CD4-positive, alpha-beta T cell (primary cell): ENCODE results near the gene CACNB2. TPM values are rescaled to one million over a fixed set of nuclear protein-coding genes. Genes with fewer than 3 reads are reported as not detected.

ENCODE experiments used
- ATAC-seq: fragments of 200-7000 bp; cut with Tn5 transposase; one replicate; pipeline ENCODE4 v1.10.0; 2022; ENCODE audit warnings: mild to moderate bottlenecking; ENCODE audit not compliant: poor library complexity
- CTCF ChIA-PET: fragments of 350-600 bp; sonication (Branson Sonifier 250); formaldehyde crosslinking; loops from one replicate; lab custom pipeline; 2021; ENCODE audit warnings: antibody characterized with exemption, inconsistent platforms; lab: Charles Lee
- POLR2A ChIA-PET: fragments of 350-600 bp; sonication (Branson Sonifier 250); formaldehyde crosslinking; loops from one replicate; lab custom pipeline; 2021; ENCODE audit warnings: antibody characterized with exemption, inconsistent platforms; lab: Charles Lee
- DNase-seq, 14 experiments: peaks; one replicate each; pipeline ENCODE4 v3.0.0-alpha.2; 2013 to 2020; ENCODE audit warnings: mixed read lengths in 2 of 14
- H3K27ac ChIP-seq, 2 donors: one replicate each; pipeline versions ENCODE4 v1.5.1 to v1.7.0; 2013; ENCODE audit warnings: low read length in 2 of 2, low read depth in 1 of 2, mild to moderate bottlenecking in 1 of 2
- H3K27me3 ChIP-seq, 2 experiments: 1 replicate in 1 of 2; 2 replicates in 1 of 2; pipeline versions ENCODE4 v1.6.1 to v1.7.0; 2013; ENCODE audit warnings: low read length in 2 of 2, control low read depth in 1 of 2, mild to moderate bottlenecking in 1 of 2, moderate library complexity in 1 of 2; ENCODE audit not compliant: insufficient read depth in 2 of 2, control insufficient read depth in 1 of 2
- H3K36me3 ChIP-seq: one replicate; pipeline ENCODE4 v1.6.1; 2013; ENCODE audit warnings: low read length, control low read depth; ENCODE audit not compliant: insufficient read depth
- H3K4me1 ChIP-seq: one replicate; pipeline ENCODE4 v1.6.1; 2013; ENCODE audit warnings: low read length, control low read depth; ENCODE audit not compliant: insufficient read depth
- H3K4me3 ChIP-seq: one replicate; pipeline ENCODE4 v1.5.1; 2013; ENCODE audit warnings: mild to moderate bottlenecking, low read length, moderate library complexity
- H3K9me3 ChIP-seq, 2 experiments: 1 replicate in 1 of 2; 2 replicates in 1 of 2; pipeline versions ENCODE4 v1.6.1 to v1.7.0; 2013; ENCODE audit warnings: low read length in 2 of 2, mild to moderate bottlenecking in 2 of 2, control low read depth in 1 of 2, moderate library complexity in 1 of 2; ENCODE audit not compliant: control insufficient read depth in 1 of 2, insufficient read depth in 1 of 2
- H3K27ac Mint-ChIP-seq: one replicate; pipeline ENCODE4 v1.8.0; 2020; ENCODE audit warnings: mixed read lengths
- H3K27me3 Mint-ChIP-seq: one replicate; pipeline ENCODE4 v1.8.0; 2021; ENCODE audit warnings: mixed read lengths
- H3K36me3 Mint-ChIP-seq: one replicate; pipeline ENCODE4 v1.8.0; 2021; ENCODE audit warnings: low read depth, mixed read lengths
- H3K4me1 Mint-ChIP-seq: one replicate; pipeline ENCODE4 v1.8.0; 2021; ENCODE audit warnings: low read depth, mixed read lengths
- H3K4me3 Mint-ChIP-seq: one replicate; pipeline ENCODE4 v1.8.0; 2020; ENCODE audit warnings: mild to moderate bottlenecking, mixed read lengths
- H3K9me3 Mint-ChIP-seq: one replicate; pipeline ENCODE4 v1.8.0; 2020; ENCODE audit warnings: mixed read lengths
- intact Hi-C, 2 experiments: fragments of 100-400 bp; cut with DNase I in 1 of 2; cut with micrococcal nuclease in 1 of 2; formaldehyde crosslinking; loops; one replicate each; pipeline versions ENCODE4 v1.15.1 to v1.9.0; 2023 to 2025; cut with DNase I, micrococcal nuclease
- total RNA-seq, 174 experiments: library from RNA in 2 of 174; stranded (reverse) in 2 of 174; gene quantifications; one replicate each; pipeline ENCODE4 v1.2.3 and lab custom pipeline; 2021 to 2026
- TF ChIP-seq, protein P1 (sequence below): fragments of 200-600 bp; IDR thresholded peaks from one replicate; pipeline ENCODE4 v1.8.0; 2022; ENCODE audit warnings: antibody characterized with exemption, mild to moderate bottlenecking

CACNB2 gene
- total RNA-seq, 2 experiments from 2014 or later = 0.34 TPM; not detected in 1

GRCh38 chr10:18122753-18123152 lies 17.5 kb upstream of the CACNB2 start:
- H3K36me3 Mint-ChIP-seq = no peaks in the 10 kb centered on the region
- H3K4me3 Mint-ChIP-seq = no peak overlapping the region
- ChIA-PET POLR2A (no interaction called here), CTCF (no interaction called here)
- Histone ChIP-seq H3K9me3 (peaks cover 0 to 5% of the 10 kb centered on the region in 2 experiments), H3K36me3 (no peaks in the 10 kb centered on the region), H3K27ac (no peak overlapping the region), H3K27me3 (no peaks in the 10 kb centered on the region), H3K4me3 (no peak overlapping the region), H3K4me1 (no peaks in the 10 kb centered on the region)
- H3K4me1 Mint-ChIP-seq = no peaks in the 10 kb centered on the region
- TF ChIP-seq, protein P1, sequence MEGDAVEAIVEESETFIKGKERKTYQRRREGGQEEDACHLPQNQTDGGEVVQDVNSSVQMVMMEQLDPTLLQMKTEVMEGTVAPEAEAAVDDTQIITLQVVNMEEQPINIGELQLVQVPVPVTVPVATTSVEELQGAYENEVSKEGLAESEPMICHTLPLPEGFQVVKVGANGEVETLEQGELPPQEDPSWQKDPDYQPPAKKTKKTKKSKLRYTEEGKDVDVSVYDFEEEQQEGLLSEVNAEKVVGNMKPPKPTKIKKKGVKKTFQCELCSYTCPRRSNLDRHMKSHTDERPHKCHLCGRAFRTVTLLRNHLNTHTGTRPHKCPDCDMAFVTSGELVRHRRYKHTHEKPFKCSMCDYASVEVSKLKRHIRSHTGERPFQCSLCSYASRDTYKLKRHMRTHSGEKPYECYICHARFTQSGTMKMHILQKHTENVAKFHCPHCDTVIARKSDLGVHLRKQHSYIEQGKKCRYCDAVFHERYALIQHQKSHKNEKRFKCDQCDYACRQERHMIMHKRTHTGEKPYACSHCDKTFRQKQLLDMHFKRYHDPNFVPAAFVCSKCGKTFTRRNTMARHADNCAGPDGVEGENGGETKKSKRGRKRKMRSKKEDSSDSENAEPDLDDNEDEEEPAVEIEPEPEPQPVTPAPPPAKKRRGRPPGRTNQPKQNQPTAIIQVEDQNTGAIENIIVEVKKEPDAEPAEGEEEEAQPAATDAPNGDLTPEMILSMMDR = no peak
- ATAC-seq (no peak), DNase-seq (no peak)
- no peaks in the 10 kb centered on the region for H3K27me3 Mint-ChIP-seq
- intact Hi-C loops = no loop called here
- H3K9me3 Mint-ChIP-seq = no peaks in the 10 kb centered on the region
- no peak overlapping the region for H3K27ac Mint-ChIP-seq

DNA sequence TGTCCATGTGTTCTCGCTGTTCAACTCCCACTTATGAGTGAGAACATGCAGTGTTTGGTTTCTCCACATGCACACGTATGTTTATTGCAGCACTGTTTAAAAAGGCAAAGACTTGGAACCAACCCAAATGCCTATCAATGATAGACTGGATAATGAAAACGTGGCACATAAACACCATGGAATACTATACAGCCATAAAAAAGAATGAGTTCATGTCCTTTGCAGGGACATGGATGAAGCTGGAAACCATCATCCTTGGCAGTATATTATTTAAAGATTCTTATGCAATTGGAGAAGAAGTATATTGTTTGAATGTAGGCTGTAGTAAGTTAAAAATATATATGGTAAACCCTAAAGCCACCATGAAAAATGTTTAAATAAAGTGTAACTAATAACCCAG lies 7.2 kb upstream of the CACNB2 start:
- H3K36me3 Mint-ChIP-seq = no peaks in the 10 kb centered on the region
- no peaks in the 10 kb centered on the region for H3K9me3 Mint-ChIP-seq
- Histone ChIP-seq H3K4me1 (no peaks in the 10 kb centered on the region), H3K27me3 (peaks cover under 1% of the 10 kb centered on the region in 2 experiments), H3K9me3 (peaks cover 0 to 2% of the 10 kb centered on the region in 2 experiments), H3K27ac (no peak overlapping the region), H3K4me3 (no peak overlapping the region), H3K36me3 (no peaks in the 10 kb centered on the region)
- ChIA-PET POLR2A (no interaction called here), CTCF (no interaction called here)
- H3K27me3 Mint-ChIP-seq = peaks cover 22% of the 10 kb centered on the region
- TF ChIP-seq, protein P1 = no peak
- intact Hi-C loops = no loop called here
- no peak overlapping the region for H3K27ac Mint-ChIP-seq
- H3K4me3 Mint-ChIP-seq = no peak overlapping the region
- no peaks in the 10 kb centered on the region for H3K4me1 Mint-ChIP-seq
- ATAC-seq = no peak
- DNase-seq = no peak

DNA sequence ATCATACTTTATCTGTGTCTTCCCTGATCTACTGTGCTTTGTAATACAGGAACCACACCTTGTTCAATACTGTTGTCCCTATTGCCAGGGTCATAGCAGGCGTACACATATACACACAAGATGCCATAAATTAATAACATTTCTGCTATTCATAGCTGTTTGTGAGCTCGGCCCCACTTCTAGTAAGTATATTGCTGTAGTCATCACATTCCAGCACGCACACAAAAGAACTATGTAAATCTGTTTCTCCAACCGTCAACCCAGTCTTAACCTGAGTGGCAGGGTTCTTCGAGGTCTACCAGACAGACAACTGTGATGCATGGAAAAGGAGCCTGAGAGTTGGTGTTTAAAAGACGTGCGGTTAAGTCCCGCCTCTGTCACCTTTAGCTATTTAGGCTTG lies 5.7 kb upstream of the CACNB2 start:
- no peak for ATAC-seq
- no peak for DNase-seq
- Mint-ChIP-seq H3K27ac (no peak overlapping the region), H3K9me3 (no peaks in the 10 kb centered on the region), H3K27me3 (peaks cover 32% of the 10 kb centered on the region), H3K4me3 (no peak overlapping the region), H3K4me1 (no peaks in the 10 kb centered on the region), H3K36me3 (no peaks in the 10 kb centered on the region)
- TF ChIP-seq, protein P1 = no peak
- intact Hi-C loops = no loop called here
- Histone ChIP-seq H3K27ac (no peak overlapping the region), H3K4me1 (no peaks in the 10 kb centered on the region), H3K9me3 (peaks cover 0 to 2% of the 10 kb centered on the region in 2 experiments), H3K27me3 (peaks cover 5 to 9% of the 10 kb centered on the region in 2 experiments), H3K4me3 (no peak overlapping the region), H3K36me3 (no peaks in the 10 kb centered on the region)
- ChIA-PET CTCF (no interaction called here), POLR2A (no interaction called here)
